ENCODE measurements around the gene NSG1.

NSG1 gene

GRCh38 chr4:4364061-4364460 is 22.8 kb upstream of the NSG1 start:
- TF ChIP-seq, protein P1, sequence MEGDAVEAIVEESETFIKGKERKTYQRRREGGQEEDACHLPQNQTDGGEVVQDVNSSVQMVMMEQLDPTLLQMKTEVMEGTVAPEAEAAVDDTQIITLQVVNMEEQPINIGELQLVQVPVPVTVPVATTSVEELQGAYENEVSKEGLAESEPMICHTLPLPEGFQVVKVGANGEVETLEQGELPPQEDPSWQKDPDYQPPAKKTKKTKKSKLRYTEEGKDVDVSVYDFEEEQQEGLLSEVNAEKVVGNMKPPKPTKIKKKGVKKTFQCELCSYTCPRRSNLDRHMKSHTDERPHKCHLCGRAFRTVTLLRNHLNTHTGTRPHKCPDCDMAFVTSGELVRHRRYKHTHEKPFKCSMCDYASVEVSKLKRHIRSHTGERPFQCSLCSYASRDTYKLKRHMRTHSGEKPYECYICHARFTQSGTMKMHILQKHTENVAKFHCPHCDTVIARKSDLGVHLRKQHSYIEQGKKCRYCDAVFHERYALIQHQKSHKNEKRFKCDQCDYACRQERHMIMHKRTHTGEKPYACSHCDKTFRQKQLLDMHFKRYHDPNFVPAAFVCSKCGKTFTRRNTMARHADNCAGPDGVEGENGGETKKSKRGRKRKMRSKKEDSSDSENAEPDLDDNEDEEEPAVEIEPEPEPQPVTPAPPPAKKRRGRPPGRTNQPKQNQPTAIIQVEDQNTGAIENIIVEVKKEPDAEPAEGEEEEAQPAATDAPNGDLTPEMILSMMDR (IDR thresholded peaks at IDR 0.05): no peak

DNA sequence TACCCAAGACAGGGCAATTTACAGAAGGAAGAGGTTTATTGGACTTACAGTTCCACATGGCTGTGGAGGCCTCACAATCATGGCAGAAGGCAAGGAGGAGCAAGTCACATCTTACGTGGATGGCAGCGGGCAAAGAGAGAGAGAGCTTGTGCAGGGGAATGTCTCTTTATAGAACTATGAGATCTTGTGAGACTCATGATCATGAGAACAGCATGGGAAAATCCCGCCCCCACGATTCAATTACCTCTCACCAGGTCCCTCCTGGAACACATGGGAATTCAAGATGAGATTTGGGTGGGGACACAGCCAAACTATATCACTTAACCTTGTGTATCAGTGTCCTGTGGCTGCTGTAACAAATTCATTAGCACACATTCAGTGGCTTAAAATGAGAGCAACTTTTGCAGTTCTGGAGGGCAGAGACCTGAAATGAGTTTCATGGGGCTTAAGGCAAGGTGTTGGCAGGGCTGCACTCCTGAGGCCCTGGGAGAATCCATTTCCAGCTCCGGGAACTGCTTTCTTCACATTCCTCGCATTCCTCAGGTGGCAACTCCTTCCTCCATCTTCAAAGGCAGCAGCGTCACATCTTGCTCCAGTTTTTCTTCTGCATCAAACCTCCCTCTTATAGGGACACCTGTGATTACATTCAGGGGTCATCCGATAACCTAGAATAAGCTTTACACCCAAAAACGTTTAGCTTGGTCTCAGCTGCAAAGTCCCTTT is 22.3 kb upstream of the NSG1 start:
- TF ChIP-seq, protein P1 (IDR thresholded peaks at IDR 0.05): no peak

DNA sequence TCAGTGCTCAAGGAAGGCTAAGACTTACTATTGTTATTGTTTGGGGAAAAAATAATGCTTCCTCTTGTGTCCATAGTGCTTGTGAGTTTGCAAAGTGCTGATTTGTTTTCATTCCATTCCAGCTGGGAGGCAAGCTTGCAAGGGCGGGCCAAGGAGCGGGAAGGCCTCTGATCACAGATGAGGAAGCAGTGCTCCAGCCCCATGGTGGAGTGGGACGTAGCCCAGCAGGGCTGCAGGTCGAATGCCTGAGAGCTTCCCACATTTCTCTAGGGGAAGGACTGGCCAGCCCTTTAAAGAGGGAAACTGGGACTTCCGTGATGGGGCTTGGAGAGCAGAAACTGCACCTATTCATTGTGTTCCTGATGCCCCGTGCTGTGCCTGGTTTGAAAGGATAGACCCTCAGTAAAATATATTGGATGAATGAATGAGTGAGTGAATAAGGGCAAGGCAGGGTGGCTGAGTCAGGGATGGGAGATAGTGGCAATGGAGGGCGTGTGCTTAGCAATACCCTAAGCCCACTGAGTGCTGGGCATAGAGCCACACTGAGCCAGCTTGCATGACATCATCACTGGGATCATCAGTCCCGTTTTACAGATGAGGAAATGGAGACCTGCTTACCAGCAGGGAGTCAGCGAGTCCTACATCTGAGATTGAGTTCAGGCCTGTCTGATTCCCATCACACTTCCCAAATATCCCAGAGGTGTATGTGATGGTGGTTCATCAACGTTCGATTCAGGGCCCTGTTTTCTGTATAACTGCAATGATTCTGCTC is 17.9 kb upstream of the NSG1 start:
- TF ChIP-seq, protein P1 (IDR thresholded peaks at IDR 0.05): no peak

- TF ChIP-seq, protein P1 (IDR thresholded peaks at IDR 0.05): no peak
Observed at GRCh38 chr4:4374388-4375098, 12.4 kb upstream of the NSG1 start.

- TF ChIP-seq, protein P1 (IDR thresholded peaks at IDR 0.05): no peak
Observed at GRCh38 chr4:4376074-4376473, 10.8 kb upstream of the NSG1 start.

DNA sequence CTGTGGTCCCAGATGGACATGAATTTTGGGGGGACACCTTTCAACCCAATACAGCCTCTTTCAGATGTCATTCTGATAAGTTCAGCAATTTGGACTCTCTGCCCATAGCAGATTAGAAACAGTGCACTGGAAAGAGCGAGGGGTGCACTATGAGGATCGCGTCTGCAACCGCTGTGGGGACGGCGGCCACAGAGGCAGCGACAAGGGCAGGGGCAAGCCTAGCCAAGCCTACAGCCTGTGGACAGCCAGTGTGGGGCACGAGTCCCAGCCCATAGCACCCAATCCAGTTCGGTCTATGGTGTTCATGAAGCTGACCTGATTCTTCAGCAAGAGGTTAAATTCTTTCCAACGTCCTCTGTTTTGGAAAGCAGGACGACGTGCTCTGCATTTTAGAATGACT is 9.7 kb upstream of the NSG1 start:
- TF ChIP-seq, protein P1 (IDR thresholded peaks at IDR 0.05): no peak

DNA sequence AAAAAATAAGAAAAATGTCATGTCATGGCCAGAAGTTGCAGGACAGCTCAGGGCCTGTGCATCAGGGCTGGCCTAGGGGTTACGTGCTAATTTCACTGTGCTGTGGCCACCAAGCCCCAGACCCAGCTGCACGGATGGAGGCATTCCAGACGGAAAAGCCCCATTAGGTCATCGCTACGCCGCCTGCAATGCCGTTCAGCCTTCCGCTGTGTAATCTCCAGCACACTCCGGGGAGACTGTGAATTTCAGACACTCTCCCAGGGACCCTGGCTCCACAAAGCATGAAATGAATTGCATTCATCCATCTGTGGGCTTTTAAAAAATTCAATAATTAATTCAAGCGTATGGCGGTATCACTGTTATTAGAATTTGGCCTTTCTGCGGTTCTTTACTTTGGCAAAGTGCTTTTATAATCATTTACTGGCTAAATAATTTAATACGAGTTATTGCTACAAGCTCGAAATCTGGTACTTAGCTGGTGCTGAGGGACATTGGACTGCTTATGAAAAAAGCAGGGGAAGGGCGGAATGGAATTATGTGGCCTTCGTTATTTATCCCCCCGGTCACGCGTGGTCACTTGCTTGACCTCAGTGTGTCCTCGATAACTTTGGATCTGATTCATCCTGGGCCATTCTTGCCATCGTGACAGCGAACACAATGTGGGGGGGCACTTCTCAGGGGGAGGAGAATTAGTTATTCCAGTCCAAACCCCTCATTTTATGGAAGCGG is 9.0 kb upstream of the NSG1 start:
- TF ChIP-seq, protein P1 (IDR thresholded peaks at IDR 0.05): no peak
